ENCODE data around the gene PTCHD1. TPM values are rescaled to one million over a fixed set of nuclear protein-coding genes. Genes with fewer than 3 reads are reported as not detected.

Gene PTCHD1
- total and polyA plus RNA-seq, 9 of the 15 experiments (the other 6 are each of a cell fraction or from before 2014, with no cell fraction given), result not detected

DNA sequence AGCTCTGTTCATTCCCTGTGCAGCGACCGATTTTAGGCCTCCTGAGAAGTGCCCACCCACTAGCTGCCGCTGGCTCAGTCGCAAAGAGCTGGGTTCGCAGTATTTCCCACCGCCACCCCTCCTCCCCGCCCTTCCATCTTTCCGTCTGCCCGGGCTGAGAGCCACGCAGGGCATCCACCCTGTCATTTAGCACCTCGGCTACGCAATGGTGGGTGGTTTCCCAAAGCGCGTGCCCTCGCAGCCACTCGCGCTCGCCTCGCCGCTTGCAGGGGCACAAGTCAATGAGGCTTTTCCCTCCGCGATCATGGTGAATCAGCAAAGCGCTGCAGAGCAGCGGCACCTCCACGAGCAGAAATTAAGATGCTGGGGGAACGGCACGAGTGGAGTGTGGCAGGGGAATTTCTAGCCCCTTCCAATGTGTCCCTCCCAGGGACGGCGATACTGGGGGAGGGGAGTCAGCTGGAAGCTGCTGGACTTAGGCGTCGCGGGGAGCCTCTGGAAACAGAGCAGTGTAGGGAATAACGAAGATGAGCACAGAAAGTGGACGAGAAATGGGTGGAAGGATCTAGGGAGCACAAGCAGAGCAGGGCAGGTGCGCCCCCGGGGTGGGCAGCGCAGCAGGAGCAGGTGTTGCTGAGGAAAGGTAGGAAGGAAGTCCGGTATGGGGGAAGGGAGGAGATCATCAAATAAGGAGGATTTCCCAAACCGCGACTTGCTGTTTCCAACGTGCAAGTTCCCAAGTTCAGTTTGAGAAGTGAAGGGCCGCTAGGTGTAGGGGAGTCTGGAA is 2.4 kb upstream of the PTCHD1 start:
- no peaks in the 10 kb centered on the region for H3K9me3 ChIP-seq (replicated peaks; ENCODE audit: control insufficient read depth, insufficient read depth, low read depth, low read length)
- ATAC-seq (no peak), FAIRE-seq (no peak), DNase-seq (ENCODE audit: extremely low read depth in 1 of 4, low spot score in 3 of 4) (no peak)
- BruUV-seq (replicated peaks), result no TSS peak
- POLR2A ChIA-PET, result no interaction called here
- peaks cover 0 to 7% of the 10 kb centered on the region in 2 experiments; a peak in 1 of 5 replicates for H3K4me1 ChIP-seq (replicated peaks in 1 of 2; ENCODE audit: control insufficient read depth in 2 of 2, insufficient read depth in 2 of 2, low read length in 2 of 2)
- in situ Hi-C loops (cut with MboI) (no loop called here), intact Hi-C loops (cut with micrococcal nuclease) (no loop called here)
- H4K20me1 ChIP-seq (replicated peaks; ENCODE audit: control insufficient read depth, insufficient read depth, low read length), result no peaks in the 10 kb centered on the region
- TF ChIP-seq NFRKB (IDR thresholded peaks at IDR 0.05; ENCODE audit: low read depth), result no peak
- no peak for TF ChIP-seq CTCF (IDR thresholded peaks at IDR 0.05 in 2 of 3, conservative IDR thresholded peaks at IDR 0.05 in 1 of 3; ENCODE audit: insufficient read depth in 2 of 3, low read depth in 1 of 3, low read length in 3 of 3)
- H3K36me3 ChIP-seq (ENCODE audit: control insufficient read depth, insufficient read depth, low read length), result no peaks in the 10 kb centered on the region
- H3K9me1 ChIP-seq (ENCODE audit: control insufficient read depth, insufficient read depth, low read length), result no peaks in the 10 kb centered on the region
- H3K79me2 ChIP-seq (ENCODE audit: control insufficient read depth, insufficient read depth, low read length), result no peaks in the 10 kb centered on the region
- H2AFZ ChIP-seq (ENCODE audit: low read depth, low read length), result no peak overlapping the region
- no peak overlapping the region for H3K4me2 ChIP-seq (ENCODE audit: insufficient read depth, low read length)
- 4% methylated on average over 28 of the region's 42 CpGs for WGBS (ENCODE audit: insufficient coverage, low coverage, missing lambda C conversion rate)
- CTCF ChIA-PET (ENCODE audit: low intra/inter-chr PET ratio), result no interaction called here
- H3K27me3 ChIP-seq (ENCODE audit: control insufficient read depth in 2 of 2, insufficient read depth in 2 of 2, low read length in 2 of 2), result peaks cover 0 to 13% of the 10 kb centered on the region in 2 experiments; a peak in 2 of 5 replicates
- no peak overlapping the region for H3K4me3 ChIP-seq
- no peak overlapping the region for H3K9ac ChIP-seq (ENCODE audit: insufficient read depth in 1 of 2, low read depth in 2 of 2, low read length in 2 of 2)
- H3K27ac ChIP-seq (ENCODE audit: extremely low read depth, low read depth, low read length), result no peak overlapping the region

Measured in K562 (cell line).